HEK293 (cell line): ENCODE results near the gene PLD3.

ENCODE experiments used
- BCL11A ChIP-seq: fragments of 450-650 bp; formaldehyde crosslinking; IDR thresholded peaks from 2 replicates; pipeline ENCODE4 v1.5.1; 2016; ENCODE audit warnings: low read depth, missing biosample characterization, missing genetic modification characterization
- EGR2 ChIP-seq: fragments of 450-650 bp; formaldehyde crosslinking; IDR thresholded peaks from 2 replicates; pipeline ENCODE4 v1.5.1; 2016; ENCODE audit warnings: low read depth, missing biosample characterization, missing genetic modification characterization
- GFI1B ChIP-seq: fragments of 450-650 bp; formaldehyde crosslinking; IDR thresholded peaks from 2 replicates; pipeline ENCODE4 v1.5.1; 2016; ENCODE audit warnings: missing biosample characterization, missing genetic modification characterization
- GLIS1 ChIP-seq: fragments of 450-650 bp; formaldehyde crosslinking; IDR thresholded peaks from 2 replicates; pipeline ENCODE4 v1.5.1; 2016; ENCODE audit warnings: missing biosample characterization, missing genetic modification characterization
- KLF8 ChIP-seq: fragments of 450-650 bp; formaldehyde crosslinking; IDR thresholded peaks from 2 replicates; pipeline ENCODE4 v1.5.1; 2016; ENCODE audit warnings: missing biosample characterization, missing genetic modification characterization
- MYNN ChIP-seq: fragments of 450-650 bp; formaldehyde crosslinking; IDR thresholded peaks from 2 replicates; pipeline ENCODE4 v1.5.1; 2016; ENCODE audit warnings: missing biosample characterization, missing genetic modification characterization, borderline replicate concordance
- MZF1 ChIP-seq: fragments of 450-650 bp; formaldehyde crosslinking; IDR thresholded peaks from 2 replicates; pipeline ENCODE4 v1.5.1; 2017; ENCODE audit warnings: missing biosample characterization, missing genetic modification characterization, borderline replicate concordance
- PRDM1 ChIP-seq: fragments of 450-650 bp; formaldehyde crosslinking; IDR thresholded peaks from 2 replicates; pipeline ENCODE4; 2016; ENCODE audit warnings: missing biosample characterization, missing genetic modification characterization
- PRDM6 ChIP-seq: fragments of 450-650 bp; formaldehyde crosslinking; IDR thresholded peaks from 2 replicates; pipeline ENCODE4 v1.5.1; 2017; ENCODE audit warnings: missing biosample characterization, missing genetic modification characterization
- RBAK ChIP-seq: fragments of 450-650 bp; formaldehyde crosslinking; IDR thresholded peaks from 2 replicates; pipeline ENCODE4 v1.5.1; 2016; ENCODE audit warnings: missing biosample characterization, missing genetic modification characterization
- SCRT1 ChIP-seq: fragments of 450-650 bp; formaldehyde crosslinking; IDR thresholded peaks from 2 replicates; pipeline ENCODE4 v1.5.1; 2016; ENCODE audit warnings: missing biosample characterization, missing genetic modification characterization, borderline replicate concordance
- SP7 ChIP-seq: fragments of 450-650 bp; formaldehyde crosslinking; IDR thresholded peaks from 2 replicates; pipeline ENCODE4 v1.5.1; 2016; ENCODE audit warnings: missing biosample characterization, missing genetic modification characterization
- ZBTB17 ChIP-seq: fragments of 450-650 bp; formaldehyde crosslinking; IDR thresholded peaks from 2 replicates; pipeline ENCODE4 v1.5.1; 2016; ENCODE audit warnings: missing biosample characterization, missing genetic modification characterization
- ZBTB7A ChIP-seq: fragments of 450-650 bp; formaldehyde crosslinking; IDR thresholded peaks from 2 replicates; pipeline ENCODE4 v1.5.1; 2016; ENCODE audit warnings: low read depth, missing biosample characterization, missing genetic modification characterization
- ZIC2 ChIP-seq: fragments of 450-650 bp; formaldehyde crosslinking; IDR thresholded peaks from 2 replicates; pipeline ENCODE4 v1.5.1; 2016; ENCODE audit warnings: missing biosample characterization, missing genetic modification characterization
- ZNF138 ChIP-seq: fragments of 450-650 bp; formaldehyde crosslinking; IDR thresholded peaks from 2 replicates; pipeline ENCODE4 v1.5.1; 2016; ENCODE audit warnings: missing biosample characterization, missing genetic modification characterization, borderline replicate concordance
- ZNF146 ChIP-seq: fragments of 450-650 bp; formaldehyde crosslinking; IDR thresholded peaks from 2 replicates; pipeline ENCODE4 v1.5.1; 2016; ENCODE audit warnings: missing biosample characterization, missing genetic modification characterization
- ZNF175 ChIP-seq: fragments of 450-650 bp; formaldehyde crosslinking; IDR thresholded peaks from 2 replicates; pipeline ENCODE4 v1.5.1; 2016; ENCODE audit warnings: missing biosample characterization, missing genetic modification characterization
- ZNF211 ChIP-seq: fragments of 450-650 bp; formaldehyde crosslinking; IDR thresholded peaks from 2 replicates; pipeline ENCODE4 v1.5.1; 2016; ENCODE audit warnings: low read depth, missing biosample characterization, missing genetic modification characterization
- ZNF26 ChIP-seq: fragments of 450-650 bp; formaldehyde crosslinking; IDR thresholded peaks from 2 replicates; pipeline ENCODE4 v1.5.1; 2016; ENCODE audit warnings: missing biosample characterization, missing genetic modification characterization
- ZNF280D ChIP-seq: fragments of 450-650 bp; formaldehyde crosslinking; IDR thresholded peaks from 2 replicates; pipeline ENCODE4 v1.5.1; 2016; ENCODE audit warnings: missing biosample characterization, missing genetic modification characterization
- ZNF354C ChIP-seq: fragments of 450-650 bp; formaldehyde crosslinking; IDR thresholded peaks from 2 replicates; pipeline ENCODE4 v1.5.1; 2016; ENCODE audit warnings: missing biosample characterization, missing genetic modification characterization, low read depth, borderline replicate concordance
- ZNF449 ChIP-seq: fragments of 450-650 bp; formaldehyde crosslinking; IDR thresholded peaks from 2 replicates; pipeline ENCODE4 v1.5.1; 2017; ENCODE audit warnings: missing biosample characterization, mild to moderate bottlenecking, missing genetic modification characterization, moderate library complexity
- ZNF473 ChIP-seq: fragments of 450-650 bp; formaldehyde crosslinking; IDR thresholded peaks from 2 replicates; pipeline ENCODE4 v1.5.1; 2017; ENCODE audit warnings: missing biosample characterization, missing genetic modification characterization
- ZNF521 ChIP-seq: fragments of 450-650 bp; formaldehyde crosslinking; IDR thresholded peaks from 2 replicates; pipeline ENCODE4 v1.5.1; 2017; ENCODE audit warnings: missing biosample characterization, mild to moderate bottlenecking, missing genetic modification characterization
- ZNF560 ChIP-seq: fragments of 450-650 bp; formaldehyde crosslinking; IDR thresholded peaks from 2 replicates; pipeline ENCODE4 v1.5.1; 2017; ENCODE audit warnings: missing biosample characterization, missing genetic modification characterization, borderline replicate concordance
- ZNF571 ChIP-seq: fragments of 450-650 bp; formaldehyde crosslinking; IDR thresholded peaks from 2 replicates; pipeline ENCODE4 v1.5.0; 2017; ENCODE audit warnings: missing biosample characterization, missing genetic modification characterization
- ZNF629 ChIP-seq: fragments of 450-650 bp; formaldehyde crosslinking; IDR thresholded peaks from 2 replicates; pipeline ENCODE4 v1.5.1; 2017; ENCODE audit warnings: missing biosample characterization, missing genetic modification characterization
- ZNF654 ChIP-seq: fragments of 450-650 bp; formaldehyde crosslinking; IDR thresholded peaks from 2 replicates; pipeline ENCODE4 v1.5.1; 2016; ENCODE audit warnings: low read depth, missing biosample characterization, missing genetic modification characterization
- ZNF660 ChIP-seq: fragments of 450-650 bp; IDR thresholded peaks from 2 replicates; pipeline ENCODE4 v1.5.1; 2018; ENCODE audit warnings: missing biosample characterization, mild to moderate bottlenecking, missing genetic modification characterization
- ZNF692 ChIP-seq: fragments of 450-650 bp; formaldehyde crosslinking; IDR thresholded peaks from 2 replicates; pipeline ENCODE4 v1.5.1; 2016; ENCODE audit warnings: missing biosample characterization, missing genetic modification characterization

Gene PLD3

GRCh38 chr19:40362160-40362559 is 13.7 kb downstream of the PLD3 start (continued):
- TF ChIP-seq ZNF280D (tag by site-specific recombination) = no peak
- TF ChIP-seq ZNF211 = 0 out of 2 replicates have a peak, but pooled peaks have one; percentile 2
- no peak for TF ChIP-seq ZNF660 (tag by site-specific recombination)
- TF ChIP-seq ZNF26 (tag by site-specific recombination) = no peak
- no peak for TF ChIP-seq ZNF560
- TF ChIP-seq MZF1 (tag by site-specific recombination) = no peak
- no peak for TF ChIP-seq ZNF146 (tag by site-specific recombination)
- 0 out of 2 replicates have a peak, but pooled peaks have one; percentile 24 for TF ChIP-seq PRDM1 (tag by site-specific recombination)
- TF ChIP-seq RBAK (tag by site-specific recombination) = no peak
- peak; percentile 16; the same call in 1 of the 2 replicates for TF ChIP-seq SP7
- no peak for TF ChIP-seq EGR2
- TF ChIP-seq SCRT1 (tag by site-specific recombination) = no peak
- peak; percentile 85 for TF ChIP-seq ZBTB17
- no peak for TF ChIP-seq ZNF449
- no peak for TF ChIP-seq ZNF138 (tag by site-specific recombination)
- TF ChIP-seq GLIS1 (tag by site-specific recombination) = no peak
- TF ChIP-seq ZNF654 (tag by site-specific recombination) = no peak
- no peak for TF ChIP-seq ZNF473
- no peak for TF ChIP-seq GFI1B (tag by site-specific recombination)
- TF ChIP-seq ZNF692 (tag by site-specific recombination) = no peak
- no peak for TF ChIP-seq ZNF521
- 0 out of 2 replicates have a peak, but pooled peaks have one; percentile 10 for TF ChIP-seq ZNF629 (tag by site-specific recombination)
- no peak for TF ChIP-seq ZBTB7A
- TF ChIP-seq ZIC2 = no peak
- TF ChIP-seq PRDM6 = no peak
- TF ChIP-seq MYNN = no peak
- TF ChIP-seq BCL11A = no peak
- no peak for TF ChIP-seq ZNF175 (tag by site-specific recombination)
- TF ChIP-seq ZNF571 = no peak
- TF ChIP-seq ZNF354C (tag by site-specific recombination) = no peak
- peak; percentile 19; the same call in 1 of the 2 replicates for TF ChIP-seq KLF8
